Transverse colon (tissue), 4 donors: Measurements from ENCODE around the gene PTPN3.

Source experiments
- EP300 ChIP-seq: sonication (generic); formaldehyde crosslinking; IDR thresholded peaks from one replicate; pipeline ENCODE4 v1.6.1; 2017; ENCODE audit warnings: antibody characterized with exemption, low read depth
- POLR2AphosphoS5 ChIP-seq, 3 donors: sonication (generic); formaldehyde crosslinking; IDR thresholded peaks; one replicate each; pipeline ENCODE4 v1.6.1; 2016; ENCODE audit warnings: antibody characterized with exemption in 3 of 3
- TF ChIP-seq, protein P1 (sequence below), 5 experiments: fragments of 200-600 bp in 3 of 5; fragments of 450-650 bp in 2 of 5; sonication (generic) in 3 of 5; IDR thresholded peaks; 1 replicate in 2 of 5; 2 replicates in 3 of 5; pipeline ENCODE4 v1.5.1; 2016 to 2017; ENCODE audit warnings: antibody characterized with exemption in 5 of 5, inconsistent platforms in 3 of 5, mild to moderate bottlenecking in 2 of 5, moderate library complexity in 1 of 5

DNA sequence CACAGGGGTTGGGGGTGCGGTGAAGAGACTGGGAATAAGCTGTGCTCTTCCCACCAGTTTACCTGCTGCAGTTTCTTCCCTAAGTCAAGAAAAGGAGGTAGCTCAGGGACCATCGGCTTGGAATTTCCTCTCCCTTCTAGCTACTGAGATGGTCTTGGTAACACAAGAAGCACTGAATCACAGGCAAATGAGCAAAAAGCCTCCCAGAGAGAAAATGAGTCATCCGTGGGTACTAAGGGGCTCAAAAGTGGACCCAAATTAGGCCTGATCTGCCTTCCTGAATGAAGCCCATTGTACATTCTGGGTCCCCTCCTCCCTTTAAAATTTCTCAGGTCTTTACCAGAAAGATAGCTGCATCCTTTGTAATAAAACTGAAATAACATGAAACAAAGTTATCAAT, 49.9 kb downstream of the PTPN3 start:
- TF ChIP-seq POLR2AphosphoS5 (IDR thresholded peaks at IDR 0.05) (no peak), EP300 (no peak)
- TF ChIP-seq, protein P1, sequence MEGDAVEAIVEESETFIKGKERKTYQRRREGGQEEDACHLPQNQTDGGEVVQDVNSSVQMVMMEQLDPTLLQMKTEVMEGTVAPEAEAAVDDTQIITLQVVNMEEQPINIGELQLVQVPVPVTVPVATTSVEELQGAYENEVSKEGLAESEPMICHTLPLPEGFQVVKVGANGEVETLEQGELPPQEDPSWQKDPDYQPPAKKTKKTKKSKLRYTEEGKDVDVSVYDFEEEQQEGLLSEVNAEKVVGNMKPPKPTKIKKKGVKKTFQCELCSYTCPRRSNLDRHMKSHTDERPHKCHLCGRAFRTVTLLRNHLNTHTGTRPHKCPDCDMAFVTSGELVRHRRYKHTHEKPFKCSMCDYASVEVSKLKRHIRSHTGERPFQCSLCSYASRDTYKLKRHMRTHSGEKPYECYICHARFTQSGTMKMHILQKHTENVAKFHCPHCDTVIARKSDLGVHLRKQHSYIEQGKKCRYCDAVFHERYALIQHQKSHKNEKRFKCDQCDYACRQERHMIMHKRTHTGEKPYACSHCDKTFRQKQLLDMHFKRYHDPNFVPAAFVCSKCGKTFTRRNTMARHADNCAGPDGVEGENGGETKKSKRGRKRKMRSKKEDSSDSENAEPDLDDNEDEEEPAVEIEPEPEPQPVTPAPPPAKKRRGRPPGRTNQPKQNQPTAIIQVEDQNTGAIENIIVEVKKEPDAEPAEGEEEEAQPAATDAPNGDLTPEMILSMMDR (IDR thresholded peaks at IDR 0.05) = no peak
